HG03159 (cell line): ENCODE results near the gene SEC22A.

ENCODE experiments used
- ATAC-seq: cut with Tn5 transposase; IDR thresholded peaks from one replicate; pipeline ENCODE4 v1.9.1; 2021; ENCODE audit warnings: mild to moderate bottlenecking, moderate library complexity; ENCODE audit not compliant: unreplicated experiment

The SEC22A gene

GRCh38 chr3:123262226-123262625 lies 60.5 kb downstream of the SEC22A start:
- no peak for ATAC-seq

- no peak for ATAC-seq
These were observed 61.1 kb downstream of the SEC22A start for GRCh38 chr3:123262868-123263267.

- ATAC-seq = no peak
These were observed 62.2 kb downstream of the SEC22A start for GRCh38 chr3:123263941-123264340.

GRCh38 chr3:123267821-123268220 lies 66.1 kb downstream of the SEC22A start:
- ATAC-seq = no peak

GRCh38 chr3:123270818-123271217 lies 69.1 kb downstream of the SEC22A start:
- no peak for ATAC-seq

GRCh38 chr3:123271466-123272159 lies 69.9 kb downstream of the SEC22A start:
- no peak for ATAC-seq

GRCh38 chr3:123272547-123272946 lies 70.8 kb downstream of the SEC22A start:
- ATAC-seq = no peak

- no peak for ATAC-seq
These were observed 73.9 kb downstream of the SEC22A start for GRCh38 chr3:123275691-123276090.

- ATAC-seq = no peak
These were observed 74.7 kb downstream of the SEC22A start for GRCh38 chr3:123276346-123277006.

GRCh38 chr3:123277106-123277505 lies 75.4 kb downstream of the SEC22A start:
- no peak for ATAC-seq

- ATAC-seq = no peak
These were observed 76.7 kb downstream of the SEC22A start for GRCh38 chr3:123278446-123278845.

GRCh38 chr3:123279121-123279520 lies 77.4 kb downstream of the SEC22A start:
- ATAC-seq = no peak

GRCh38 chr3:123281406-123281805 lies 79.7 kb downstream of the SEC22A start:
- no peak for ATAC-seq

GRCh38 chr3:123281929-123282328 lies 80.2 kb downstream of the SEC22A start:
- no peak for ATAC-seq

- no peak for ATAC-seq
These were observed 80.7 kb downstream of the SEC22A start for GRCh38 chr3:123282461-123282860.

GRCh38 chr3:123283074-123283473 lies 81.3 kb downstream of the SEC22A start:
- ATAC-seq = no peak

GRCh38 chr3:123283657-123284398 lies 82.1 kb downstream of the SEC22A start:
- ATAC-seq = no peak

GRCh38 chr3:123284399-123285010 lies 82.8 kb downstream of the SEC22A start:
- ATAC-seq = no peak

GRCh38 chr3:123285066-123285465 lies 83.3 kb downstream of the SEC22A start:
- ATAC-seq = no peak

- no peak for ATAC-seq
These were observed 83.7 kb downstream of the SEC22A start for GRCh38 chr3:123285479-123285878.

GRCh38 chr3:123285931-123286307 lies 84.2 kb downstream of the SEC22A start:
- ATAC-seq = no peak
